HCT116 (cell line): ENCODE measurements around the gene B3GNT5. TPM values are rescaled to one million over a fixed set of nuclear protein-coding genes. Genes with fewer than 3 reads are reported as not detected.

Experiments used
- ATAC-seq: fragments of 200-7000 bp; cut with Tn5 transposase; 2 replicates; pipeline ENCODE4 v1.9.1; 2020; ENCODE audit warnings: mild to moderate bottlenecking, moderate library complexity
- BruUV-seq: library from RNA; stranded (reverse); fragments of 400-500 nt; replicated peaks from 2 replicates; lab custom pipeline; 2021; lab: Mats Ljungman, UMichigan
- CTCF ChIA-PET: fragments of 300-600 bp; sonication (Branson Sonifier 250); formaldehyde crosslinking; loops from one replicate; lab custom pipeline; 2021; ENCODE audit warnings: antibody characterized with exemption; lab: Charles Lee
- POLR2A ChIA-PET: fragments of 300-600, 350-600 bp; sonication (Branson Sonifier 250); formaldehyde crosslinking; loops from one replicate; lab custom pipeline; 2021; ENCODE audit warnings: antibody characterized with exemption; lab: Charles Lee
- RAD21 ChIA-PET, 2 experiments: fragments of 300-600 bp; sonication (Branson Sonifier 250); formaldehyde crosslinking; loops; one replicate each; lab custom pipeline; 2023; ENCODE audit warnings: low total read pairs in 2 of 2; ENCODE audit not compliant: uncharacterized antibody in 2 of 2, unreplicated experiment in 2 of 2, low non-redundant PET in 1 of 2; lab: Charles Lee
- DNase-seq: peaks from one replicate; pipeline ENCODE4 v3.0.0-alpha.2; 2010; ENCODE audit warnings: low read depth, low spot score
- H2AFZ ChIP-seq: fragments of 200-600 bp; shearing (Covaris generic), sonication (generic); 2 replicates; pipeline ENCODE4 v1.6.1; 2017; ENCODE audit warnings: low read depth, mixed run types, mixed read lengths, antibody characterized with exemption, low read length; ENCODE audit not compliant: poor library complexity, severe bottlenecking
- H3K27ac ChIP-seq: 2 replicates; pipeline ENCODE4 v1.5.1; 2012; ENCODE audit warnings: low read depth, low read length
- H3K27me3 ChIP-seq: fragments of 200-600 bp; sonication (generic); 2 replicates; pipeline ENCODE4 v1.6.1; 2016; ENCODE audit warnings: mixed run types, low read length, mixed read lengths; ENCODE audit not compliant: insufficient read depth
- H3K36me3 ChIP-seq, 2 experiments: fragments of 200-500 bp in 1 of 2; fragments of 200-600 bp in 1 of 2; sonication (Bioruptor generic) in 1 of 2; sonication (generic) in 1 of 2; 2 replicates each; pipeline versions ENCODE4 v1.5.1 to v1.6.1; 2014 to 2016; ENCODE audit warnings: low read length in 2 of 2, inconsistent platforms in 1 of 2, mixed read lengths in 1 of 2, mixed run types in 1 of 2; ENCODE audit not compliant: insufficient read depth in 2 of 2, control insufficient read depth in 1 of 2
- H3K4me1 ChIP-seq, 2 experiments: fragments of 200-600 bp in 1 of 2; sonication (generic) in 1 of 2; 2 replicates each; pipeline versions ENCODE4 v1.5.1 to v1.6.1; 2012 to 2017; ENCODE audit warnings: low read length in 2 of 2, inconsistent platforms in 1 of 2, mild to moderate bottlenecking in 1 of 2, mixed read lengths in 1 of 2, mixed run types in 1 of 2, moderate library complexity in 1 of 2; ENCODE audit not compliant: insufficient read depth in 2 of 2, control insufficient read depth in 1 of 2
- H3K4me2 ChIP-seq: fragments of 200-600 bp; sonication (generic); 2 replicates; pipeline ENCODE4 v1.6.1; 2017; ENCODE audit warnings: mixed run types, low read length, mixed read lengths
- H3K4me3 ChIP-seq, 2 experiments: fragments of 200-600 bp in 1 of 2; sonication (generic) in 1 of 2; replicated peaks in 1 of 2; 2 replicates each; pipeline ENCODE4 v1.5.1; 2011 to 2016; ENCODE audit warnings: low read length in 2 of 2, control low read depth in 1 of 2, low read depth in 1 of 2, mild to moderate bottlenecking in 1 of 2, mixed read lengths in 1 of 2, mixed run types in 1 of 2
- H3K79me2 ChIP-seq: fragments of 200-600 bp; sonication (generic); 2 replicates; pipeline ENCODE4 v1.6.1; 2017; ENCODE audit warnings: mild to moderate bottlenecking, mixed run types, low read length, moderate library complexity, mixed read lengths; ENCODE audit not compliant: insufficient read depth
- H3K9ac ChIP-seq: fragments of 200-600 bp; sonication (generic); 2 replicates; pipeline ENCODE4 v1.6.1; 2016; ENCODE audit warnings: low read length, mixed read lengths
- H3K9me2 ChIP-seq: fragments of 200-600 bp; sonication (generic), shearing (Covaris generic); 2 replicates; pipeline ENCODE4 v1.6.1; 2017; ENCODE audit warnings: mixed run types, mild to moderate bottlenecking, moderate library complexity; ENCODE audit not compliant: insufficient read depth
- H3K9me3 ChIP-seq, 2 experiments: fragments of 200-500 bp in 1 of 2; fragments of 200-600 bp in 1 of 2; sonication (Bioruptor generic) in 1 of 2; sonication (generic) in 1 of 2; 2 replicates each; pipeline ENCODE4 v1.6.1; 2014 to 2017; ENCODE audit warnings: low read length in 2 of 2, mixed read lengths in 2 of 2, inconsistent platforms in 1 of 2, low read depth in 1 of 2, mild to moderate bottlenecking in 1 of 2, mixed run types in 1 of 2, moderate library complexity in 1 of 2; ENCODE audit not compliant: control insufficient read depth in 1 of 2, insufficient read depth in 1 of 2
- H4K20me1 ChIP-seq: fragments of 200-600 bp; sonication (generic), shearing (Covaris generic); 2 replicates; pipeline ENCODE4 v1.6.1; 2017; ENCODE audit warnings: mixed run types, mild to moderate bottlenecking, moderate library complexity; ENCODE audit not compliant: insufficient read depth
- CBX3 ChIP-seq: IDR thresholded peaks from 2 replicates; pipeline ENCODE4 v1.6.1; 2012; ENCODE audit warnings: low read depth
- CEBPB ChIP-seq: IDR thresholded peaks from 2 replicates; pipeline ENCODE4 v1.6.1; 2012; ENCODE audit warnings: low read depth
- EGR1 ChIP-seq: IDR thresholded peaks from 2 replicates; pipeline ENCODE4 v1.6.1; 2012; ENCODE audit warnings: low read depth
- ELF1 ChIP-seq: IDR thresholded peaks from 2 replicates; pipeline ENCODE4 v1.6.1; 2012; ENCODE audit warnings: low read depth, borderline replicate concordance
- EZH2 ChIP-seq: fragments of 200-600 bp; sonication (generic); IDR thresholded peaks from 2 replicates; pipeline ENCODE4 v1.6.1; 2017; ENCODE audit warnings: antibody characterized with exemption, mixed run types
- EZH2phosphoT487 ChIP-seq: fragments of 200-600 bp; IDR thresholded peaks from 2 replicates; pipeline ENCODE4 v1.6.1; 2018; ENCODE audit warnings: antibody characterized with exemption, borderline replicate concordance
- FOSL1 ChIP-seq: IDR thresholded peaks from 2 replicates; pipeline ENCODE4 v1.6.1; 2012; ENCODE audit warnings: low read depth
- POLR2A ChIP-seq: IDR thresholded peaks from 2 replicates; pipeline ENCODE4 v1.7.0; 2011; ENCODE audit warnings: borderline replicate concordance; ENCODE audit not compliant: insufficient read depth, insufficient read length; ENCODE audit errors: extremely low read depth
- POLR2AphosphoS5 ChIP-seq: IDR thresholded peaks from 2 replicates; pipeline ENCODE4 v1.6.1; 2011; ENCODE audit warnings: mild to moderate bottlenecking, low read depth, low read length, moderate library complexity
- RAD21 ChIP-seq: IDR thresholded peaks from 2 replicates; pipeline ENCODE4 v1.6.1; 2012; ENCODE audit warnings: low read depth, mild to moderate bottlenecking
- REST ChIP-seq: IDR thresholded peaks from 2 replicates; pipeline ENCODE4 v1.6.1; 2012; ENCODE audit warnings: low read depth
- SIN3A ChIP-seq: IDR thresholded peaks from 2 replicates; pipeline ENCODE4 v1.6.1; 2012; ENCODE audit warnings: low read depth
- SP1 ChIP-seq: IDR thresholded peaks from 2 replicates; pipeline ENCODE4 v1.6.1; 2012; ENCODE audit warnings: low read depth
- YY1 ChIP-seq: IDR thresholded peaks from 2 replicates; pipeline ENCODE4 v1.6.1; 2011; ENCODE audit warnings: low read length, low read depth, moderate library complexity, mild to moderate bottlenecking; ENCODE audit not compliant: insufficient replicate concordance; ENCODE audit errors: extremely low read depth
- ZBTB33 ChIP-seq: IDR thresholded peaks from 2 replicates; pipeline ENCODE4 v1.6.1; 2011; ENCODE audit warnings: mild to moderate bottlenecking, low read length, moderate library complexity; ENCODE audit not compliant: insufficient replicate concordance; ENCODE audit errors: extremely low read depth
- ZNF274 ChIP-seq: fragments of 200-500 bp; sonication (Bioruptor generic); IDR thresholded peaks from 2 replicates; pipeline ENCODE4 v1.6.1; 2014; ENCODE audit warnings: mild to moderate bottlenecking, low read depth, low read length, inconsistent platforms
- intact Hi-C: fragments of 100-400 bp; cut with micrococcal nuclease; formaldehyde crosslinking; loops from 2 replicates; pipeline ENCODE4 v1.10.0; 2022
- total RNA-seq: library from RNA; stranded (reverse); gene quantifications from one replicate; pipeline ENCODE4 v1.2.1, GENCODE V29; 2021; ENCODE audit not compliant: unreplicated experiment
- TF ChIP-seq, protein P1 (sequence below): IDR thresholded peaks from 2 replicates; pipeline ENCODE4 v1.6.1; 2012
- TF ChIP-seq, protein P2 (sequence below): IDR thresholded peaks from 2 replicates; pipeline ENCODE4 v1.6.1; 2012

The B3GNT5 gene
- total RNA-seq, 1 experiment from 2014 or later = 25.3 TPM

DNA sequence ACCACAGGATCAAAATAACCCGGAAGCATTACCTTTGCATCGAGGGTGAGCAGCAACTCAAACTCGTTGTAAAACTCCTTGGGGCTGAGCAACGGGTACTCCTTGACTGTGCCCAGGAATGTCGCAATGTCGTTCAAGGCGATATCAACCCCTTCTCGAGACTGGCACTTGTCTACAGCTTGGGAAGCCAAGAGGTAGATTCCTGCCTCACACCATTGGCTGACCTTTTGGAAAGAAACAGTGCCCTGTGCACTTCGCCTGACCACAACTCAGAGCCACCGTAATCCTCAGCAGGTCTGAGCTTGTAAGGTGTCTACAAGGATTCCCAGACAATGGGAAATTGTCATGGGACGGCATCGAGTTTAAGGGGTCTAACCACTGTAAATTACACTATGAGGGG lies 43.9 kb downstream of the B3GNT5 start:
- no peak overlapping the region for H3K27ac ChIP-seq
- H3K4me1 ChIP-seq = peaks cover 0 to 8% of the 10 kb centered on the region in 2 experiments; a peak in 2 of 4 replicates
- H4K20me1 ChIP-seq = no peaks in the 10 kb centered on the region
- ATAC-seq (no peak), DNase-seq (no peak)
- ChIA-PET CTCF (no interaction called here), RAD21 (no interaction called here), POLR2A (no interaction called here)
- TF ChIP-seq ZNF274 (no peak), CEBPB (no peak), ELF1 (no peak), CBX3 (no peak), EZH2 (no peak), YY1 (no peak), SP1 (no peak), FOSL1 (no peak), SIN3A (no peak), ZBTB33 (no peak), POLR2AphosphoS5 (no peak), REST (no peak), POLR2A (no peak), EZH2phosphoT487 (no peak), RAD21 (no peak), EGR1 (no peak)
- TF ChIP-seq, protein P1, sequence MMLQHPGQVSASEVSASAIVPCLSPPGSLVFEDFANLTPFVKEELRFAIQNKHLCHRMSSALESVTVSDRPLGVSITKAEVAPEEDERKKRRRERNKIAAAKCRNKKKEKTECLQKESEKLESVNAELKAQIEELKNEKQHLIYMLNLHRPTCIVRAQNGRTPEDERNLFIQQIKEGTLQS = no peak
- TF ChIP-seq, protein P2, sequence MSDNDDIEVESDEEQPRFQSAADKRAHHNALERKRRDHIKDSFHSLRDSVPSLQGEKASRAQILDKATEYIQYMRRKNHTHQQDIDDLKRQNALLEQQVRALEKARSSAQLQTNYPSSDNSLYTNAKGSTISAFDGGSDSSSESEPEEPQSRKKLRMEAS = no peak
- no peak overlapping the region for H2AFZ ChIP-seq
- no TSS peak for BruUV-seq
- no peak overlapping the region for H3K4me2 ChIP-seq
- intact Hi-C loops = no loop called here
- no peak overlapping the region for H3K4me3 ChIP-seq
- H3K9ac ChIP-seq = no peak overlapping the region
- H3K27me3 ChIP-seq = no peaks in the 10 kb centered on the region
- H3K36me3 ChIP-seq = no peaks in the 10 kb centered on the region
- no peaks in the 10 kb centered on the region for H3K79me2 ChIP-seq
- no peaks in the 10 kb centered on the region for H3K9me3 ChIP-seq
- no peaks in the 10 kb centered on the region for H3K9me2 ChIP-seq
